Activated T-cell treated with anti-CD3 and anti-CD28 coated beads, Interleukin-2, amount 50 U/mL, for 4 hours (primary cell): ENCODE data around the gene RILPL2. TPM values are rescaled to one million over a fixed set of nuclear protein-coding genes. Genes with fewer than 3 reads are reported as not detected.

Experiments
- ATAC-seq, 2 donors: fragments of 200-7000 bp; cut with Tn5 transposase; one replicate each; pipeline ENCODE4 v1.10.0; 2021
- DNase-seq: peaks from one replicate; pipeline ENCODE4 v3.0.0-alpha.2; 2020
- H3K27me3 Mint-ChIP-seq: one replicate; pipeline ENCODE4 v1.8.0; 2021; ENCODE audit warnings: low read depth, mixed read lengths
- H3K36me3 Mint-ChIP-seq: one replicate; pipeline ENCODE4 v1.8.0; 2022; ENCODE audit warnings: mixed read lengths; ENCODE audit not compliant: insufficient read depth
- H3K4me1 Mint-ChIP-seq: one replicate; pipeline ENCODE4 v1.8.0; 2021; ENCODE audit warnings: low read depth, mixed read lengths
- H3K4me3 Mint-ChIP-seq: one replicate; pipeline ENCODE4 v1.8.0; 2021; ENCODE audit warnings: mild to moderate bottlenecking, moderate library complexity, mixed read lengths
- H3K9me3 Mint-ChIP-seq: one replicate; pipeline ENCODE4 v1.8.0; 2021; ENCODE audit warnings: mixed read lengths
- total RNA-seq, 3 donors: library from RNA; stranded (reverse); gene quantifications; one replicate each; pipeline ENCODE4 v1.2.1, GENCODE V29; 2021

RILPL2 gene
- total RNA-seq, 3 donors from 2014 or later, result 17.0 to 22.4 (median 20.6) TPM

DNA sequence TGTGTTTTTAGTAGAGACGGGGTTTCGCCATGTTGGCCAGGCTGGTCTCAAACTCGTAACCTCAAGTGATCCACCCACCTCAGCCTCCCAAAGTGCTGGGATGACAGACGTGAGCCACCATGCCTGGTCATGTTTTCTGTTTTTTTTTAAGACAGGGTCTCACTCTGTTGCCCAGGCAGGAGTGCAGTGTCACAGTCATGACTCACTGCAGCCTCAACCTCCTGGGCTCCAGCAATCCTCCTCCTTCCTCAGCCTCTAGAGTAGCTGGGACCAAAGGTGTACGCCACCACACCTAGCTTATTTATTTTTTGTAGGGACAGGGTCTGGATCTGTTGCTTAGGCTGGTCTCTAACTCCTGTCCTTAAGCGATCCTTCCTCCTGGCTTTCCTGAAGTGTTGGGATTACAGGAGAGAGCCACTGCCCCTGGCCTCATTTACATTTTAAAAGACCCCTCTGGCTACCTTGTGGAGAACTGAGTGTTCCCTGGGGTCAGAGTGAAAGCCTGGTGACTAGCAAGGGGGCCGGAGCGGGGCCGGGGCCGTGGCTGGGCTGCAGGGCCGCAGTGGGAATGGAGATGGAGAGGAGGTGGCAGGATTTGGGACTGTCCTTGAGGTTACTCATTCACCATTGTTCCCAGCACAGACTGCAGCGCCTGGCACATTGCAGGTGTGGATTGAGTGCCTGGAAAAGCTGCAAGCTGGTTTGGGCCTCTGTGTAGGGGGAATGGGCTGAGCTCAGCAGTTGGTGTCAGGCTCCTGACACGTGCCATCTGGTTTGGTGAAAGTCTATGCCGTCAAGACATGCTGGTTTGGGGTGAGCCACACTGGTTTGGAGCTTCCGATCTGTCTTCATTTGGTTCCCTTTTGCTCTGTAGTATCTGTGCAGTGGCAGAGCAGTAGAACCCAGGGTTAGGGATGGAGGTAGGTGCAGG, 34.5 kb downstream of the RILPL2 start:
- Mint-ChIP-seq H3K4me1 (peaks cover 6% of the 10 kb centered on the region), H3K9me3 (no peaks in the 10 kb centered on the region), H3K4me3 (no peak overlapping the region), H3K36me3 (peaks cover 12% of the 10 kb centered on the region), H3K27me3 (no peaks in the 10 kb centered on the region)
- no peak for ATAC-seq
- no peak for DNase-seq

DNA sequence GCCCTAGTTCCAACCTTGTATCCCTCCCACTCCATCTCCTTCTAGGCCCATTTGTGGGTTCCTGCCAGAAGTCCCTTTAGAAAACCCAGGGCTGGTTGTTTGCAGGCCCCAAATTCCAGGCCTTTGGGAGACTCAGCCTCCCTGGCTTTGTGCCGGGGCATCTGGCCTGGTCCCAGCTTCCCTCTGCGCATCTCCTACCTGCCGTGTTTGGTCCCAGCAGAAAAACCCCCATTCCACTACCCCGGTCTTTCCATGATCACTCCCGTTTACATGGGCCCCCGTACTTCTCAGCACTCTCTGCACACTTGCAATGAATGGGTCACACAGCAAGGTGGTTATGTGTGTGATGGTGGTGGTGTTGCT, 37.2 kb downstream of the RILPL2 start:
- Mint-ChIP-seq H3K4me3 (no peak overlapping the region), H3K4me1 (peaks cover 13% of the 10 kb centered on the region), H3K9me3 (no peaks in the 10 kb centered on the region), H3K36me3 (peaks cover 14% of the 10 kb centered on the region), H3K27me3 (no peaks in the 10 kb centered on the region)
- DNase-seq (no peak), ATAC-seq (no peak)

DNA sequence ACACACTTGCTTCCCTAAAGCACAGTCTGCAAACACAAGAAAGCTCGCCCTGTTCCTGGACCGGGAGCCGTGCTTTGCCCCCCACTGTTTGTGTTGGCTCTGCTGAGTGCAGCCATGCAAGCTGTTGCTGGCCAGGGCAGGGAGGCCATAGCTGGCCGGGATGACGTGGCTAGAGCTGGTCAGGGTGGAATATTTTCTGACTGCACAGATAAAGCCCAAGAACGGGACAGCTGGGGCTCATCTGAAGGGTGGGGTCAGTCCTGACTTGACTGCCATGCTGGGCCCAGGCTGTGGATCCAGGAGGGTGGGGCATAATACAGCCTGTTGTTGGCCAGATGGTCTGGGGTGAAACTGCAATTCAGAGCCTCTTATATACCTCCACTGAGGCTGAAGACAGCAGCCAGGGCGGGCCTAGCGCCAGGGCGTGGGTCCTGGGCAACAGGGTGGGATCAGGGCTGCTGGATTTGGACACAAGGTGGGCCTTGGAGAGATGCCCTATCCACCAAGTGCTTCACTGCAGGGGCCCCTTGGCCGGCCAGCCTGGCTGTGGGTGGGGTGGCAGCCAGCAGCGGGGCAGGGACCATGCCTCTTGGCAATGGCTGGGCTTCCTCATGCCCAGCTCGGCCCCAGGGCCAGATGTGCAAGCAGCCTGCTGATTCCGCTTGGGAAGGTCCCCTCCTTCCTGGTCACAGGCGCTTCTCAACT, 37.8 kb downstream of the RILPL2 start:
- Mint-ChIP-seq H3K27me3 (no peaks in the 10 kb centered on the region), H3K9me3 (no peaks in the 10 kb centered on the region), H3K36me3 (peaks cover 14% of the 10 kb centered on the region), H3K4me1 (peaks cover 13% of the 10 kb centered on the region), H3K4me3 (no peak overlapping the region)
- ATAC-seq (no peak), DNase-seq (no peak)

DNA sequence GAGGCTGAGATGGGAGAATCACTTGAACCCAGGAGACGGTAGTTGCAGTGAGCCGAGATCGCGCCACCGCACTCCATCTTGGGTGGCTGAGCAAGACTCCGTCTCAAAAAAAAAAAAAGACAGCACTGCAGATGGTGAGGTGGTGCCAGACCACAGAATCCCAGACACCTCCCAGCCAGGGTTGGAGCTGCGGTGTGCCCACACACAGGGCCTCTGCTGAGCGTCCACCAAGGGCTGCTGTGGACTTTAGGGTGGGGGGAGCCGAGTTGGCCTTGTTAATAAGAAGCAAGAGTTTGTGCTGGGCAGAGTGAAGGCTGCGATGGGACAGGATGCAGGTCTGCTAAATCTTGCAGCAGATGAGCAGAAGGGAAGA, 38.3 kb downstream of the RILPL2 start:
- H3K4me3 Mint-ChIP-seq, result no peak overlapping the region
- ATAC-seq (no peak), DNase-seq (no peak)
- no peaks in the 10 kb centered on the region for H3K9me3 Mint-ChIP-seq
- peaks cover 10% of the 10 kb centered on the region for H3K36me3 Mint-ChIP-seq
- peaks cover 15% of the 10 kb centered on the region for H3K4me1 Mint-ChIP-seq
- no peaks in the 10 kb centered on the region for H3K27me3 Mint-ChIP-seq

DNA sequence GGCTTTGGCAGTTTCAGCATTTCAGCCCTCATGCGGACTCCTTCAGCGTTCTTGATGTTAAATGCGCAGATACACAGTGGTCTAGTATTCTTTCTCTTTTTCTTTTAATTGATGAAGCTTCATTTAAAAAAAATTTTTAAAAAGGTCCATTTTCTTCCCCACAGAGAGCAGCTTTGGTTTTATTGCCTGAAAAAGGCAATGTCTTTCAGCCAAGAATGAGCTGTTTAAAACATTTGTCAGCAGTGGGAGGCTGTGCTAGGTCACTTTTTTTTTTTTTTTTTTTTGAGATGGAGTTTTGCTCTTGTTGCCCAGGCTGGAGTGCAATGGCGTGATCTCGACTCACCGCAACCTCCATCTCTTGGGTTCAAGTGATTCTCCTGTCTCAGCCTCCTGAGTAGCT, 39.1 kb downstream of the RILPL2 start:
- peaks cover 10% of the 10 kb centered on the region for H3K36me3 Mint-ChIP-seq
- DNase-seq (no peak), ATAC-seq (no peak)
- peaks cover 15% of the 10 kb centered on the region for H3K4me1 Mint-ChIP-seq
- no peaks in the 10 kb centered on the region for H3K9me3 Mint-ChIP-seq
- no peak overlapping the region for H3K4me3 Mint-ChIP-seq
- no peaks in the 10 kb centered on the region for H3K27me3 Mint-ChIP-seq

DNA sequence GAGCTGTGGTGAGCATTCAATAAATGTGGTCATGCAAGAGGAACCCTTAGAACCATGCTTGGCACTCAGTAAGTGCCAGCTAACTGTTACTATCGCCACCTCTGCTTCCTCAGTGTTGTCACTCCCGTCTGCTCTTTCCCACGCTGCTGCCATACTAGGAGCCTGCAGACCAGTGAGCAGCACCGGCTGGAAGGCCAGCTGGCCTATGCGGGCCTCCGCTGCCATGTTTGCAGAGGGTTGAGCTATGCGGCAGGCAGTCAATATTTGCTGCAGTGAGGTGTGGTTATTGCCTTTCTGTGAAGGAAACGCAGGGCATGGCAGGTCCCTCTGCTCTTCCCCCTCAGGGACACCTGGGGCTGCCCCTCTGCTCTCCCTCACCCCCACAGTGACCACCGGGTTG, 39.5 kb downstream of the RILPL2 start:
- H3K9me3 Mint-ChIP-seq, result no peaks in the 10 kb centered on the region
- no peak overlapping the region for H3K4me3 Mint-ChIP-seq
- no peaks in the 10 kb centered on the region for H3K27me3 Mint-ChIP-seq
- DNase-seq (no peak), ATAC-seq (no peak)
- peaks cover 11% of the 10 kb centered on the region for H3K36me3 Mint-ChIP-seq
- H3K4me1 Mint-ChIP-seq, result peaks cover 16% of the 10 kb centered on the region

DNA sequence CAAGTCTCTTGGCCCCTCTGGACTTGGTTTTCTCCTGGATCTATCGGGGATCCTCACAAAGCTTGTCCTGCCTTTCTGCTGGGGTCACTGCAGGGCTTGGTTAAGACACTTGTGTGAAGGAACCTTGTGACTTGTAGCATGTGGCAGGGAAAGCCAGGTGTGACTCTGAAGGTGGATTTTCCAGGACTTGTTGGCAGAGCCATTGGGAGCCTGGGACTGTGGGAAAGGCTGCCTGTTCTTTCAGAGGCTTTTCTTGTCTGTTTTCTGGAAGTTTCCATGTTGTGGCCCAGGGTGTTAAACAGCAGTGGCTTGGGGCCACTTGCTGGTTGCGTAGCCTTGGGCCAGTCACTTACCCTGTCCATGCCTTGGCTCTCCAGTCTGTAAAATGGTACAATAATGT, 39.9 kb downstream of the RILPL2 start:
- no peak overlapping the region for H3K4me3 Mint-ChIP-seq
- H3K4me1 Mint-ChIP-seq, result peaks cover 19% of the 10 kb centered on the region
- H3K9me3 Mint-ChIP-seq, result no peaks in the 10 kb centered on the region
- no peak for DNase-seq
- no peaks in the 10 kb centered on the region for H3K27me3 Mint-ChIP-seq
- no peak for ATAC-seq
- peaks cover 14% of the 10 kb centered on the region for H3K36me3 Mint-ChIP-seq

DNA sequence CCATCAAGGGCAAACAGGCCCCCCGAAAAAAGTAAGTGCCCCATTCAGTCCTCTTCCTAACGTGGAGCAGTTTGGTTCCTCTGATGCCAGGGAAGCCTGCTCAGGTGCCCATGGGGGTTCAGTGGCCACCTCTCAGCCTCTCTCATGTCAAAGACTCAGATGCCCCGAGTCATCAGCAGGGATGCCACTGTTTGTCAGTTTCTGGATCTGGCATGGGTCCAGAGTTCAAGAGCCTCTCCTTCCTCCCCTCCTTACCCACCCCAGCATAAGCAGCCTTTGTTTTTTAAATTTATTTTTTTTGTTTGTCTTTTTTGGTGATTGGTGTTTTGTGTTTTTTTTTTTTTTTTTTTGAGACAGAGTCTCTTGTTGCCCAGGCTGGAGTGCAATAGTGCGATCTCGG, 41.2 kb downstream of the RILPL2 start:
- Mint-ChIP-seq H3K4me3 (no peak overlapping the region), H3K27me3 (no peaks in the 10 kb centered on the region), H3K4me1 (peaks cover 29% of the 10 kb centered on the region), H3K9me3 (no peaks in the 10 kb centered on the region), H3K36me3 (peaks cover 19% of the 10 kb centered on the region)
- ATAC-seq (no peak), DNase-seq (no peak)

DNA sequence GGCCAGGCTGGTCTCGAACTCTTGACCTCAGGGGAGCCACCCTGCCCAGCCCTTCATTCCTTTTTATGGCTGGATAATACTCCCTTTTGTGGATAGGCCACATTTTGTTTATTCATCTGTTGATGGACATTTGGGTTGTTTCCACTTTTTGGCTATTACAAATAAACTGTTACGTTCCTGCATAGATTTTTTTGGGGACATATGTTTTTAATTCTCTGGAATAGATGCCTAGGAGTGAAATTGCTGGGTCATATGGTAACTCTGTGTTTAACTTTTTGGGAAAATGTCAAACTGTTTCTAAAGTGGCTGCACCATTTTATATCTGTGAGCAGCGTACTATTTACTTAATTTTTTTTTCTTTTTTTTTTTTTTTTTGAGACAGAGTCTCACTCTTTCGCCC, 42.7 kb downstream of the RILPL2 start:
- H3K36me3 Mint-ChIP-seq, result peaks cover 19% of the 10 kb centered on the region
- no peak for ATAC-seq
- H3K4me1 Mint-ChIP-seq, result peaks cover 28% of the 10 kb centered on the region
- DNase-seq, result no peak
- no peak overlapping the region for H3K4me3 Mint-ChIP-seq
- no peaks in the 10 kb centered on the region for H3K9me3 Mint-ChIP-seq
- H3K27me3 Mint-ChIP-seq, result no peaks in the 10 kb centered on the region

DNA sequence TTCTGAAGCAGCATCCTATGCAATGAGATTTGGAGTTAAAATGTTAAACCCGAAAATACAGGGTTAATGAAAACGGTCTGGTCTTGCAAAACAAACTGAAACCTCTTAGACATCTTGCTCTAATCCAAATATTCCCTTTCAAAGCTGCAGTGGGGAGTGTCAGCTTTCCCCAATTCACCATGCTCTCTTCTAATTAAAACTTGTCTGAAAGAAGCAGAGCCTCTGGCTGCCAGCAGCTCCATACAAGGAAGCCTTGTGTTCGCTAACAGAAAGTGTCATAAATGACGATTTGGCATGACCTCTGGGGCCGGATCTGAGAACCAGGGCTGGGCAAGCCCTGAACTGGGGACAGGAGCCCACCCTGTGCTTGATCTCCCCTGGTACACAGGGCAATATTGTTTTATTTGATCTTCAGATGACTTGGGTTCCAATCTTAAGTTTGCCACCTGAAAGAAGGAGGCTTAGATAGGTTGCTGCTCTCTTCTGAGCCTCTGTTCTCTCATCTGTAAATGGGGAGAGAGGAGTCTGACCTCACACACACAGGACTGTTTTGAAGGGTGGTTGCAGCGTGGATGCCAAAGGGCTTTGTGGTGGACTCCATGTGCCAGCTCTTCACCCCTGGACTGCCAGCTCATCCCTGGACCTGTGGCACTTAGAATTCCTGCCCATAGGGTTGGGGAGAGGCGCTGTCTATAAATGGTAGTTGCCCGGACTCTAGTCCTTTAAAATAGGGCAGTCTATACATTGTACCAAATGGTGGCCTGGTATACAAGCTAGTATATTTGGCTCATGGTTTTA, 44.7 kb downstream of the RILPL2 start:
- DNase-seq (no peak), ATAC-seq (no peak)
- Mint-ChIP-seq H3K4me3 (peak overlapping the region; percentile 88), H3K9me3 (no peaks in the 10 kb centered on the region), H3K27me3 (no peaks in the 10 kb centered on the region), H3K4me1 (peaks cover 40% of the 10 kb centered on the region), H3K36me3 (peaks cover 19% of the 10 kb centered on the region)

DNA sequence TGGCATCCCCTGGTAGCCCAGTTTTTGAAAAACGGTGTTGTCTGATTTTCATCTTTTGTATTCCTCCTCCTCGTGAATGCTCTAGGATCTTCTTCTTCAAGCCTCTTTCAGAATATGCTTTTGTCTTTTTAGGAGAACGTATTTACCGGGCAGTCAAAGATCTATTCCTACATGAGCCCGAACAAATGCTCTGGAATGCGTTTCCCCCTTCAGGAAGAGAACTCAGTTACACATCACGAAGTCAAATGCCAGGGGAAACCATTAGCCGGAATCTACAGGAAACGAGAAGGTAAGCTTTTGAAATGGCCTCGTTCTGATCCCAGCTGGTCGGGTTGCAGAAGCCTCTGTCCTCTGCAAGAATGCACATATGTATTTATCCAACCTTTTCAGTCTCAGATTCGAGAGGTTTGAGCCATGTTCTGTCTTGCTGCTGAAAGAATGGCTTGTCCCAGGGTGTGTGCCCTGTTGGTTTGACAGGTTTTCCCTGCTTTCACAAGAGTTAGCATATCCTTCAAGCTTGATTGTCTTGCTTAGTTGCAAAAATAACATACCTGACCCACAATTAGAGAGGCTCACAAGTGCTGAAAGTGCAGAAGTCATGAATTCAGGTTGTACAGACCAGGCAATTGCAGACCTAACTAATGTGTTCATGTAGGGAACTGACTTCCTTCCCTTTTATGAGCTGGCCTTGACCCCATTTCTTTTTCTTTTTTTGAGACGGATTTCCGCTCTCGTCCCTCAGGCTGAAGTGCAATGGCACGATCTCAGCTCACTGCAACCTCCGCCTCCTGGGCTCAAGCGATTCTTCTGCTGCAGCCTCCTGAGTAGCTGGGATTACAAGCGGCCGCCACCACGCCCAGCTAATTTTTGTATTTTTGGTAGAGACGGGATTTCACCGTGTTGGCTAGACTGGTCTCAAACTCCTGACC, 45.7 kb downstream of the RILPL2 start:
- peak overlapping the region; percentile 88 for H3K4me3 Mint-ChIP-seq
- DNase-seq, result no peak
- no peaks in the 10 kb centered on the region for H3K27me3 Mint-ChIP-seq
- H3K9me3 Mint-ChIP-seq, result no peaks in the 10 kb centered on the region
- H3K4me1 Mint-ChIP-seq, result peaks cover 40% of the 10 kb centered on the region
- no peak for ATAC-seq
- H3K36me3 Mint-ChIP-seq, result peaks cover 19% of the 10 kb centered on the region

DNA sequence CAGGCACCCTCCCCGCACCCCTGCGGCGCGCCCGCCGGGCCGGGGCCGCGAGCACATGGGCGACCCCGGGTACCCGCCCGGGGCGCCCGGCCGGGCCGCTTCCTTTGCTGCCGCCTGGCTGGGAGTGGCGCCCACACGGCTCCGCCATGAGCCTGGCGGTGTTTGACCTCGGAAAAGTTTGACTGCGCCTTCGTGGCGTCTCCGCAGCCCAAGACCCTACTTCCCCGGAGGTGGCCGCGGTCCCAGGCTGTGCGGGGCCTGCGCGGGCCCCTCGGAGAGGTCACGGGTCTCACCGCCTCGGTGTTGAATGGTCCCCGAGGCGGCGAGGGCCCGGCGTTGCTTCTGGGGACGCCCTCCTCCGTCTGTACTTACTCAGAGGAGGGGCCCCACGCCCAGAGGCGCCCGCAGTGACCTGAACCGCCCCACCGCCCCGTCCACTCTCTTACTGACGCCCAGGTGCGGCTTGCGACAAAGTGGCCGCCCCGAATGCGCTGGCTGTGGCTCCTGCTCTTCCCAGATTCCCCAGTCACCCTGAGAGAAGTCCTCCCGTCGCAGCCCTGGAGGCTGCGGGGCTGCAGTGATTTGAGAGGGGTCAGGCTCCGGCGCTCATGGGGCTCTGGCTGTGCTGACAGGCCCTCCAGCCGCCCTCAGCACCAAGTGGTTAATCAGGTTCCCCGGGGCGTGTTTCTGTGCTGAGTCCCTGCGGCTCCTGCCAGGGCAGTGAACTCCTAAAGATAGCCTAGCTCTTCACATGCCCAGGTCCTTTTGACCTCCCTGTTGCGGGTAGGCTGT, 46.7 kb downstream of the RILPL2 start:
- DNase-seq, result peak; percentile 21
- ATAC-seq, result peak; percentile 20
- peaks cover 34% of the 10 kb centered on the region for H3K4me1 Mint-ChIP-seq
- H3K36me3 Mint-ChIP-seq, result peaks cover 15% of the 10 kb centered on the region
- H3K9me3 Mint-ChIP-seq, result no peaks in the 10 kb centered on the region
- peak overlapping the region; percentile 88 for H3K4me3 Mint-ChIP-seq
- H3K27me3 Mint-ChIP-seq, result no peaks in the 10 kb centered on the region

DNA sequence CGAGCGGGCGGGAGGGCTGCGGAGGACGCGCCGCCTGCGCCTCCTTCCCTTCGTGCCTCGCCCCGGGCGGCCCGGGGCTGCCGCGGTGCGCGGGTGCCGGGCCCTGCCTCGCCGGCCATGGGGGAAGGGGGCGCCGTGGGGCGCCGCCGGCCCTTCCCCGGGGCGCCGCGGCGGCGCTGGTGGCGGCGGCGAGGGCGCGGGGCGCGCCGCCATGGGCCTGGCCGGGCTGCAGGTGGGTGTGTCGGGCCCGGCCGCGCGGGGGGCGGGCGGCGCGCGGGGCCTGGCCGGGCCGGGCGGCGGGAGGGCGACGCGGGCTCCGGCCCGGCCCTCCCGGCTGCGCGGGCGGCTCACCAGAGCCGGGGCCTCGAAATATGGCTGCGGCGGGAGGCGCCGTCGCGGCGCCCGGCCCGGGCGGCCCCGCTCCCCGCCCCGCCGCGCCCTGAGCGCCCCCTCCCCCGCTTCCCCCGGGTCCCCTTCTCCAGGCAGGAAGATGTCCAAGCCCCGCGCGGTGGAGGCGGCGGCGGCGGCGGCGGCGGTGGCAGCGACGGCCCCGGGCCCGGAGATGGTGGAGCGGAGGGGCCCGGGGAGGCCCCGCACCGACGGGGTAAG, 47.4 kb downstream of the RILPL2 start:
- ATAC-seq, result peak in 1 of 2 donors; percentile 10
- peaks cover 11% of the 10 kb centered on the region for H3K36me3 Mint-ChIP-seq
- no peaks in the 10 kb centered on the region for H3K9me3 Mint-ChIP-seq
- DNase-seq, result no peak
- H3K4me1 Mint-ChIP-seq, result peaks cover 33% of the 10 kb centered on the region
- H3K27me3 Mint-ChIP-seq, result no peaks in the 10 kb centered on the region
- no peak overlapping the region for H3K4me3 Mint-ChIP-seq
